GM23338 (cell line): ENCODE data around the gene FFAR3.
"Not testable (repeated sequence)": the region's sequence is repeated elsewhere in the genome, so short reads cannot be mapped to it uniquely, and the experiment has no call there.

Experiments
- CREB1 ChIP-seq: fragments of 250-450 bp; sonication (Bioruptor Pico); IDR thresholded peaks from 2 replicates; pipeline ENCODE4 v1.5.0; 2020; ENCODE audit warnings: low read depth, mild to moderate bottlenecking, moderate library complexity
- CTCF ChIP-seq, 2 experiments: fragments of 200-600 bp in 1 of 2; sonication (generic) in 1 of 2; conservative IDR thresholded peaks; 2 replicates each; pipeline versions ENCODE4 v1.5.1 to v1.6.1; 2016 to 2017; ENCODE audit warnings: antibody characterized with exemption in 2 of 2, low read depth in 2 of 2, mild to moderate bottlenecking in 2 of 2, moderate library complexity in 1 of 2
- EZH2phosphoT487 ChIP-seq: fragments of 200-600 bp; sonication (generic); IDR thresholded peaks from one replicate; pipeline ENCODE4 v1.8.1; 2018; ENCODE audit warnings: antibody characterized with exemption; ENCODE audit not compliant: unreplicated experiment
- NANOG ChIP-seq: IDR thresholded peaks from 2 replicates; pipeline ENCODE4 v1.6.1; 2016; ENCODE audit warnings: antibody characterized with exemption, borderline replicate concordance
- POLR2AphosphoS5 ChIP-seq: IDR thresholded peaks from 2 replicates; pipeline ENCODE4 v1.6.1; 2016; ENCODE audit warnings: antibody characterized with exemption, low read depth
- REST ChIP-seq: IDR thresholded peaks from one replicate; pipeline ENCODE4 v1.6.1; 2018; ENCODE audit warnings: antibody characterized with exemption; ENCODE audit not compliant: unreplicated experiment

- TF ChIP-seq CREB1 (CRISPR knock-in tag); CTCF (conservative IDR thresholded peaks at IDR 0.05; ENCODE audit: low read depth in 2 of 2); EZH2phosphoT487; REST; NANOG; POLR2AphosphoS5: not testable (repeated sequence)
Measured at GRCh38 chr19:35359395-35359794, 1.1 kb downstream of the FFAR3 start.
